Limb (tissue), 2 donors: Measurements from ENCODE around the gene NDUFS6.
"Not testable (repeated sequence)": the region's sequence is repeated elsewhere in the genome, so short reads cannot be mapped to it uniquely, and the experiment has no call there.

ENCODE experiments used
- DNase-seq, 2 donors: peaks; one replicate each; pipeline ENCODE4 v3.0.0-alpha.2; 2016; ENCODE audit errors: extremely low spot score in 2 of 2

The NDUFS6 gene

GRCh38 chr5:1831677-1832313 lies 30.6 kb downstream of the NDUFS6 start:
- DNase-seq, result no peak

GRCh38 chr5:1832511-1833250 lies 31.5 kb downstream of the NDUFS6 start:
- no peak for DNase-seq

GRCh38 chr5:1833264-1834021 lies 32.2 kb downstream of the NDUFS6 start:
- no peak for DNase-seq

- DNase-seq, result no peak
Measured at GRCh38 chr5:1834022-1834551, 32.9 kb downstream of the NDUFS6 start.

GRCh38 chr5:1834721-1835429 lies 33.7 kb downstream of the NDUFS6 start:
- no peak for DNase-seq

GRCh38 chr5:1835431-1835830 lies 34.2 kb downstream of the NDUFS6 start:
- no peak for DNase-seq

- DNase-seq, result no peak
Measured at GRCh38 chr5:1836176-1836890, 35.1 kb downstream of the NDUFS6 start.

- no peak for DNase-seq
Measured at GRCh38 chr5:1836891-1837880, 36.0 kb downstream of the NDUFS6 start.

- no peak for DNase-seq
Measured at GRCh38 chr5:1838013-1838412, 36.8 kb downstream of the NDUFS6 start.

GRCh38 chr5:1840071-1840547 lies 38.9 kb downstream of the NDUFS6 start:
- DNase-seq, result no peak

- no peak for DNase-seq
Measured at GRCh38 chr5:1840741-1841521, 39.7 kb downstream of the NDUFS6 start.

- DNase-seq, result no peak
Measured at GRCh38 chr5:1842004-1842819, 41.0 kb downstream of the NDUFS6 start.

- not testable (repeated sequence) for DNase-seq
Measured at GRCh38 chr5:1843761-1844160, 42.6 kb downstream of the NDUFS6 start.

GRCh38 chr5:1844708-1845436 lies 43.7 kb downstream of the NDUFS6 start:
- no peak for DNase-seq

GRCh38 chr5:1845696-1846095 lies 44.5 kb downstream of the NDUFS6 start:
- DNase-seq, result no peak

GRCh38 chr5:1846583-1846982 lies 45.4 kb downstream of the NDUFS6 start:
- DNase-seq, result no peak

GRCh38 chr5:1847056-1847455 lies 45.8 kb downstream of the NDUFS6 start:
- no peak for DNase-seq
